SK-N-MC (cell line): ENCODE measurements around the gene TBC1D14.

Experiments
- EZH2 ChIP-seq: fragments of 200-600 bp; sonication (generic); IDR thresholded peaks from one replicate; pipeline ENCODE4 v1.6.1; 2017; ENCODE audit warnings: antibody characterized with exemption
- POLR2AphosphoS5 ChIP-seq: IDR thresholded peaks from 2 replicates; pipeline ENCODE4 v1.6.1; 2012; ENCODE audit warnings: mild to moderate bottlenecking, low read depth, low read length, borderline replicate concordance

DNA sequence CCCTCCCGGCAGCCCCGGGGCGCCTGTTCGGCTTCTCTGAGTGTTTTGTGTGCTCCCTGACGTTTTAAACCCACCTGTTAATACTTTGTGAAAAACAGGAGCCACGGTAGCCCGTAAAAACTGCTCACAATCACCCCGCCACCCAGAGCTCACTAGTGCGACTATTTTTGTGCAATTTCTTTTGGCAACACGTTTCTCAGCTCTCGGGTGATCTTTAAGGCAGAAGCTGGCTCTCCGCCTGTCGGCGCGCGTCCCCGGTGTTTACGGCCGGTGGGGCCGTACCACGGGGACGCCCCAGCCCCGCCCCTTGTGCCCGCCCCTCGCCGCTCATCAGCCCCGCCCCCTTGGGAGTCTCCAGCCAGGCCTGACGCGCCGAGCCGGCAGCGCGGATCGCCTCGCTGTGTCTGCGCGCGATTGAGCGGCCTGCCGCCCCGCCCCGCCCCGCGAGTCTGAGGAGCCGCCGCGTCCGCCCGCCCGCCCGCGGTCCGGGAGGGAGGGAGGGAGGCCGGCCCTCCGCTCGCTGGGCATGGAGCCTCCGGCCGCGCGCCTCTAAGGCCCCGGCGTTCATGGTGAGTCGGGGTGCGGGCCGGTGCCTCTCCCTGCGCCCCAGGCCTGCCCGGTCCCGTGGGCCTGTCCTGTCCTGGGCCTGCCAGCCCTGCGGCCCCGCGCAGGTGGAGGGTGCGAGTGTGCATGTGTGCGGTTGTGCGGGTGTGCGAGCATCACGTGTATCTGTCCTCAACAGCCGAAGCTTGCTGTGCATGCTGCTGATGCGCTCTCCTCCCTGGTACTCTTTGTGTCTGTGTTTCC, 77.4 kb downstream of the TBC1D14 start:
- TF ChIP-seq EZH2 = no peak
- TF ChIP-seq POLR2AphosphoS5 = peak; percentile 18; the same call in 1 of the 2 replicates
